GM12865 (cell line): ENCODE results near the gene RRP7A.
"Not testable (repeated sequence)": the region's sequence is repeated elsewhere in the genome, so short reads cannot be mapped to it uniquely, and the experiment has no call there.

Experiments
- DNase-seq: peaks from one replicate; pipeline ENCODE4 v3.0.0; 2010; ENCODE audit warnings: low read depth
- H3K4me3 ChIP-seq: 2 replicates; pipeline ENCODE4 v1.5.1; 2011; ENCODE audit warnings: mild to moderate bottlenecking, low read depth, low read length, control low read depth
- TF ChIP-seq, protein P1 (sequence below): IDR thresholded peaks from 2 replicates; pipeline ENCODE4 v1.5.1; 2011; ENCODE audit warnings: low read length, control low read depth, low read depth, inconsistent platforms; ENCODE audit not compliant: insufficient read depth; ENCODE audit errors: missing control alignments

Gene RRP7A

DNA sequence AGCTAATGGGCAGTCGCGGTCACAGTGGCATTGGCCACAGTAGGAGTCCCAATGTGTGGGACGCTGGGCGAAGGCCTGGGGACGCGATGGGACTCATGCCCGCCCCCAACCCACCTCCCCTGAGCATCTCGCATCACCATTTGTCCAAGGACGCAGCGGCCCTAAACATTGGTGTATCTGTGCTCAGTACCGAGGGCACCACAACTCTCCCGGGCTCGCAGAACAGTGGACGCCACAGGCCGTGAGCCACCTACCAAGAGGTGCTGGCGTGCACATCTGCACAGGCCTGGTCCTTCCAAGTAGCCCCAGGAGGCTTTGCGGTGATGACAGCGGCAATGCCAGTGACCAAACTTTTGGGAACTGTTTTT, 27.3 kb downstream of the RRP7A start:
- no peak for DNase-seq
- TF ChIP-seq, protein P1, sequence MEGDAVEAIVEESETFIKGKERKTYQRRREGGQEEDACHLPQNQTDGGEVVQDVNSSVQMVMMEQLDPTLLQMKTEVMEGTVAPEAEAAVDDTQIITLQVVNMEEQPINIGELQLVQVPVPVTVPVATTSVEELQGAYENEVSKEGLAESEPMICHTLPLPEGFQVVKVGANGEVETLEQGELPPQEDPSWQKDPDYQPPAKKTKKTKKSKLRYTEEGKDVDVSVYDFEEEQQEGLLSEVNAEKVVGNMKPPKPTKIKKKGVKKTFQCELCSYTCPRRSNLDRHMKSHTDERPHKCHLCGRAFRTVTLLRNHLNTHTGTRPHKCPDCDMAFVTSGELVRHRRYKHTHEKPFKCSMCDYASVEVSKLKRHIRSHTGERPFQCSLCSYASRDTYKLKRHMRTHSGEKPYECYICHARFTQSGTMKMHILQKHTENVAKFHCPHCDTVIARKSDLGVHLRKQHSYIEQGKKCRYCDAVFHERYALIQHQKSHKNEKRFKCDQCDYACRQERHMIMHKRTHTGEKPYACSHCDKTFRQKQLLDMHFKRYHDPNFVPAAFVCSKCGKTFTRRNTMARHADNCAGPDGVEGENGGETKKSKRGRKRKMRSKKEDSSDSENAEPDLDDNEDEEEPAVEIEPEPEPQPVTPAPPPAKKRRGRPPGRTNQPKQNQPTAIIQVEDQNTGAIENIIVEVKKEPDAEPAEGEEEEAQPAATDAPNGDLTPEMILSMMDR, result no peak
- no peak overlapping the region for H3K4me3 ChIP-seq

DNA sequence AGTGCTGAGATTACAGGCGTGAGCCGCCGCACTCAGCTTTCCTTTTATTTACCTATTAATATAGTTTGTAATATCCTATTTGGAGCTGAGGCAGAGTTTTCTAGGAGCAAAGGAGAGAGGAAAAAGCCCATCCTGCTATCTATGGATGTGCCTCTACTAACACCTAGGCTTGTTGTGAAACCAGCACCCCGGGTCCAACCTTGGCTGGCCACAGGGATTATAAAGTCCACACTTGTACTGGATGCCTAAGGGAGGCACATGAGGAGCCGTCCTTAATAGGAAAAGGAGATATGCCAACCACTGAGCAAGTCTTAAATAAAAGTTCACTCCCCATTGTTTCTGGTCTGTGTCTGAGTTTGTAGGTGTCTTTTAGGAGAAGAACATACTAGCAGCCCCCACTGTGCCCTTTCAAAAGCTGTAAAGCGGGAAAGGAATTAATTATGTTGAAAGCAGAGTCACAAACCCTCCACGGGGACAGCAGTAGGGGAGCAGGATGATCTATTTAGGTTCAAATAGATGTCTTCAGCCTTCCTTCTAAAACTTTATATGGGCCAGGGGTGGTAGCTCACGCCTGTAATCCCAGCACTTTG, 29.3 kb downstream of the RRP7A start:
- DNase-seq, result no peak
- H3K4me3 ChIP-seq, result no peak overlapping the region
- TF ChIP-seq, protein P1, result no peak

DNA sequence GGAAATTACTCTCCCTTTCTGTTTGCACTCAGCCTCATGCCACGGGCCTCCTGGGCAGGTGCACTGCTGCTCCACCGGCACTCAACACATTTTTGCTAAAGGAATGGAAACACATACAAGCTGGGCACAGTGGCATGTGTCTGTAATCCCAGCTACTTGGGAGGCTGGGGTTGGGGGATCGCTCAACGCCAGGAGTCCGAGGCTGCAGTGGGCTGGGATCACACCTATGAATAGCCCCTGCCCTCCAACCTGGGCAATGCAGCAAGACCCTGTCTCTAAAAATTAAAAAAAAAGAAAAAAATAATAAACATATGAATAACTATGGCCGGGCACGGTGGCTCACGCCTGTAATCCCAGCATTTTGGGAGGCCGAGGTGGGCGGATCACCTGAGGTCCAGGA, 30.6 kb downstream of the RRP7A start:
- TF ChIP-seq, protein P1, result no peak
- no peak overlapping the region for H3K4me3 ChIP-seq
- DNase-seq, result no peak

DNA sequence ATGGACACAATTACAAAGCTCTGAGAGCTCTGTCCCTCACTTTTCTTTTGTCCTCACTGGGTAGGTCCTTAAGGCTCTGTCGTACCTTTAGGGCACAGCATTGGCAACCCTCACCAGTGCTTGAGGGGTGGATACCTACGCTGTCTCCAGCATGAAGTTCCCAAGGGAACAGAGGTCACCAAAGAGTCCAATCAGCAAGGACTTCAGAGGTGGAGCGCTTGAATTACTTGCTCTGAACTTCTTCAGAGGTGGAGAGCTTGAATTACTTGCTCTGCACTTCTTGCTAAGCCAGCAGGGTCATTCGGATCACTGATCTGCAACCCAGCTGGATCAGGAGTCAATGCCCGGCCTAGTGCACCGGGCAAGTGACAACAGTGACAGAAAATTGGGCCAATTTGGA, 35.1 kb downstream of the RRP7A start:
- no peak for DNase-seq
- no peak overlapping the region for H3K4me3 ChIP-seq
- TF ChIP-seq, protein P1, result no peak

DNA sequence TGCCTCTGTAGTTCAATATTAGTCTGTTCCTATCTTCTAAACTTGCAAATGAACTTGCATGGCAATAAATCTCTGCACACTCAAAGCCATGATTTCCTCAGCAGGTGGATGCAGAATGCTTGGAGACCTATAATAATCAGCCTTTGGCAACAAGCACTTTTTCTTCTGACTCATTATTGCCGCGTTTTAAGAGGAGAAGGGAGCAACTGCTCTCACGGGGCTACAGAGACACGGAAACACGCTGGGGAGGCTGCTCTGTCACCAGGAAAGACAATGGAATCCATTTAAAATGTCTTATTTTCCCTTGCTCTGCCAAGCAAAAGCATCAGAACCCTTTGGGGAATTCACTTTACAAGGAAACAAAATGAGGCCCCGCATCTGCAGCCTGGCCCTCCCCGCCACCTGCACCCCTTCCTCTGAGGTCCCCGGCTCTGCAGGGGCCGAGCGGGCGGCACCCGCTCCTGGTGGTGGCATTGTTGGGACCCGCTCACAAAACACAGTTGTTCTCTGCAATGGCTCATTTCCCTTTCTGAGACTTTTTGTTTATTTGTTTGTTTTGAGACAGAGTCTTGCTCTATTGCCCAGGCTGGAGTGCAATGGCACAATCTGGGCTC, 35.9 kb downstream of the RRP7A start:
- DNase-seq, H3K4me3 ChIP-seq: not testable (repeated sequence)

DNA sequence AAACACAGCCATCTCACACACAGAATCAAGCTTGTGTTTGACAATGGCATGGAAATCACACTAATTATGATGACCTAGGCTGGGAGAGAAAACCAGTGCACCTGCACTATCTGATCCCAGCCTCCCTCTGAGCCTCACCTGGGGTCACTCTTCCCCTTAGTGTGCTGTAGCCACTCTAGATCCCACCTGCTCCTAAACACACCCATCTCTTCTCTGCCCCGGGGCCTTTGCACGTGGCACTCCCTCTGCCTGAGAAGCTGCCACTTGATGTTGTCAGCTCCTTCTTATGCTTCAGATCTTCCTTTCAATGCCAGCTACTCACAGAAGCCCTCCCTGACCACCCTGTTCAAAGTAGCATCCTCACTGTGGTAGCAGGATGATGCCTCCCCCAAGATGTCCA, 44.5 kb downstream of the RRP7A start:
- H3K4me3 ChIP-seq, result no peak overlapping the region
- TF ChIP-seq, protein P1, result no peak
- DNase-seq, result no peak

DNA sequence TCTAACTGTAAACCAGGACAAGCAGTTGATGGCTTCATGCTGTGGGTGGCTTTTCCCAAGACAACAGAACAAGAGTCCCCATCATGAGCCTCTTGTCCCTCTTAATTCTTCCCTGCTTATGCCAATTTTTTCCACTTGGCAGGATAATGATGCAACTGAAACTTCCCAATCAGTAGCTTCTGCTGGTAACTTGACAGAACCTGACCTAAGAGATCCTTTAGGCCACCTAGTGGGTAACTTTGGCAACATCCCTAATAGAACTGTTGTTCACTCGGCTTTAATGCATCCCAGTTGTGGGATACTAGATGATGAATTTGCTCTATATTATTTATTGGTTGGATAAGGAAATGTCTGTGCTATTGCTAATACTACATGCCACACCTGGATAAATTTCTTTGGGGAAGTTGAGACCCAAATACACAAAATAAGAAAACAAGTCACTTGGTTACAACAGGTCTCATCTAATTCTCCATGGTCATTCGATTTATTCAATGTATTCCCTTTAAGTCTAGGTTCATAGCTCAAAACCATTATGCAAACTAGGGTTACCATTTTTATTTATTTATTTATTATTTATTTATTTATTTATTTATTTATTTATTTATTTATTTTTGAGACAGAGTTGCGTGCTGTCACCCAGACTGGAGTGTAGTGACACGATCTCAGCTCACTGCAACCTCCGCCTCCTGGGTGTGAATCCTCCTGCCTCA, 46.0 kb downstream of the RRP7A start:
- TF ChIP-seq, protein P1, result peak; percentile 77
- H3K4me3 ChIP-seq, result no peak overlapping the region
- peak; percentile 63 for DNase-seq
